Spleen (tissue), 11 donors: Measurements from ENCODE around the gene SIM2. TPM values are rescaled to one million over a fixed set of nuclear protein-coding genes. Genes with fewer than 3 reads are reported as not detected.

Experiments
- DNase-seq: peaks from one replicate; pipeline ENCODE4 v3.0.0-alpha.2; 2020
- H3K27ac ChIP-seq, 8 donors: fragments of 200-600 bp; sonication (generic) in 7 of 8; 1 replicate in 4 of 8; 2 replicates in 4 of 8; pipeline versions ENCODE4 v1.5.0 to v1.8.0; 2016 to 2021; ENCODE audit warnings: inconsistent platforms in 4 of 8, mild to moderate bottlenecking in 4 of 8, moderate library complexity in 1 of 8
- H3K27me3 ChIP-seq, 7 donors: fragments of 200-600 bp; sonication (generic) in 6 of 7; replicated peaks in 1 of 7; 1 replicate in 4 of 7; 2 replicates in 3 of 7; pipeline versions ENCODE4 v1.5.0 to v1.8.0; 2016 to 2021; ENCODE audit warnings: inconsistent platforms in 3 of 7, mild to moderate bottlenecking in 1 of 7
- H3K36me3 ChIP-seq, 6 donors: fragments of 200-600 bp; sonication (generic) in 5 of 6; 1 replicate in 4 of 6; 2 replicates in 2 of 6; pipeline versions ENCODE4 v1.5.0 to v1.8.0; 2016 to 2021; ENCODE audit warnings: inconsistent platforms in 2 of 6
- H3K4me1 ChIP-seq, 6 donors: fragments of 200-600 bp; sonication (generic) in 5 of 6; 1 replicate in 3 of 6; 2 replicates in 3 of 6; pipeline versions ENCODE4 v1.5.0 to v1.8.0; 2016 to 2021; ENCODE audit warnings: inconsistent platforms in 3 of 6
- H3K4me3 ChIP-seq, 8 donors: fragments of 200-600 bp; sonication (generic) in 7 of 8; 1 replicate in 4 of 8; 2 replicates in 4 of 8; pipeline versions ENCODE4 v1.5.0 to v1.8.0; 2016 to 2021; ENCODE audit warnings: inconsistent platforms in 4 of 8, mild to moderate bottlenecking in 4 of 8, moderate library complexity in 2 of 8
- H3K9me3 ChIP-seq, 8 donors: fragments of 200-600 bp; sonication (generic) in 7 of 8; 1 replicate in 4 of 8; 2 replicates in 4 of 8; pipeline versions ENCODE4 v1.5.0 to v1.8.0; 2016 to 2021; ENCODE audit warnings: inconsistent platforms in 4 of 8
- POLR2A ChIP-seq, 3 donors: fragments of 450-650 bp; IDR thresholded peaks; one replicate each; pipeline ENCODE4 v1.5.1; 2017; ENCODE audit warnings: antibody characterized with exemption in 3 of 3, mild to moderate bottlenecking in 1 of 3
- POLR2AphosphoS5 ChIP-seq, 3 donors: sonication (generic); formaldehyde crosslinking; IDR thresholded peaks; one replicate each; pipeline ENCODE4 v1.5.1; 2017; ENCODE audit warnings: antibody characterized with exemption in 3 of 3
- WGBS, 5 donors: extraction: QIAGEN DNeasy Blood & Tissue Kit in 3 of 5; methylation state at CpG; one replicate each; pipeline versions ENCODE4 v1.1.5 to v1.1.7; 2013 to 2018; 5-methylcytosine and 5-hydroxymethylcytosine counted together
- intact Hi-C: fragments of 100-400 bp; cut with DNase I; formaldehyde crosslinking; loops from one replicate; pipeline ENCODE4 v1.15.0; 2023; ENCODE audit warnings: low total_unique reads
- polyA plus RNA-seq, 3 donors: library from polyadenylated mRNA; stranded (reverse); fragments of 200-250 nt; gene quantifications; one replicate each; pipeline ENCODE4 v1.2.1, GENCODE V29; 2013
- total RNA-seq, 7 donors: library from RNA; depleted of rRNA in 3 of 7; stranded (reverse); fragments of >200 nt in 3 of 7; fragmentation: NEBNext Ultra II Directional in 4 of 7; extraction: Animal tissue kit (Norgen Biotek cat#: 25700) in 4 of 7; gene quantifications; one replicate each; pipeline versions ENCODE4 v1.1.0 to v1.2.1, GENCODE V29; 2016 to 2021
- TF ChIP-seq, protein P1 (sequence below), 11 experiments: fragments of 200-600 bp in 7 of 11; fragments of 450-650 bp in 4 of 11; sonication (generic) in 4 of 11; IDR thresholded peaks in 8 of 11; conservative IDR thresholded peaks in 3 of 11; 1 replicate in 7 of 11; 2 replicates in 4 of 11; pipeline versions ENCODE4 v1.4.0 to v1.8.0; 2016 to 2021; ENCODE audit warnings: antibody characterized with exemption in 11 of 11, inconsistent platforms in 4 of 11, mild to moderate bottlenecking in 1 of 11
- donor health status: healthy with polysubstance abuse.
- donor health status: DM: no; HTN: no; CAD: no; lungs with moderate emphysema.
- donor health status: DM: no; HTN: no; CAD: no.
- donor health status: Bipolar disorder and iron deficiency.
- donor health status: healthy.
- donor health status: DM: no; HTN: no; CAD: no.
- donor health status: DM: yes; HTN: yes; CAD: no.

The SIM2 gene
- total and polyA plus RNA-seq, 10 donors = not detected

DNA sequence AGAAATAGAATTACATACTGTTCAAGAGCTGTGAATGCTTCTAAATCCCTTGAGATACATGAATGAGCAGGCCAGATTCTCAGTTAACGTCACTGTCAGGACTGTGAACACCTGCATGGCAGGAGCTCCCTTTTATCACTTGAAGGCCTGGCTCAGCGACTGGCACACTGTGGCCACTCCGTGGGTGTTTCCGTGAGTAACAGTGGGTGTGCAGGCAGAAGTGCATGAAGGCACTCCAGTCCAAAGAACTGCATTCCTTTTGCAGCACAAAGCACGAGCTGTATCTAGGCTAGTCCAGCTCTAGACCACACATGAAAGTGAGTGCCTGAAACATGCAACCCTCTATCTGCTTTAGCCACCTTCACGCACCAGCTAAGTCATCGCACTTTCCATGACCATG is 9.6 kb upstream of the SIM2 start:
- no peak for DNase-seq
- Histone ChIP-seq H3K27ac (no peak overlapping the region), H3K27me3 (peaks cover 0 to 96% (median 59%) of the 10 kb centered on the region in 7 donors), H3K4me1 (peaks cover 0 to 18% (median 11%) of the 10 kb centered on the region in 6 donors), H3K36me3 (no peaks in the 10 kb centered on the region), H3K4me3 (no peak overlapping the region), H3K9me3 (no peaks in the 10 kb centered on the region)
- intact Hi-C loops = no loop called here
- TF ChIP-seq, protein P1, sequence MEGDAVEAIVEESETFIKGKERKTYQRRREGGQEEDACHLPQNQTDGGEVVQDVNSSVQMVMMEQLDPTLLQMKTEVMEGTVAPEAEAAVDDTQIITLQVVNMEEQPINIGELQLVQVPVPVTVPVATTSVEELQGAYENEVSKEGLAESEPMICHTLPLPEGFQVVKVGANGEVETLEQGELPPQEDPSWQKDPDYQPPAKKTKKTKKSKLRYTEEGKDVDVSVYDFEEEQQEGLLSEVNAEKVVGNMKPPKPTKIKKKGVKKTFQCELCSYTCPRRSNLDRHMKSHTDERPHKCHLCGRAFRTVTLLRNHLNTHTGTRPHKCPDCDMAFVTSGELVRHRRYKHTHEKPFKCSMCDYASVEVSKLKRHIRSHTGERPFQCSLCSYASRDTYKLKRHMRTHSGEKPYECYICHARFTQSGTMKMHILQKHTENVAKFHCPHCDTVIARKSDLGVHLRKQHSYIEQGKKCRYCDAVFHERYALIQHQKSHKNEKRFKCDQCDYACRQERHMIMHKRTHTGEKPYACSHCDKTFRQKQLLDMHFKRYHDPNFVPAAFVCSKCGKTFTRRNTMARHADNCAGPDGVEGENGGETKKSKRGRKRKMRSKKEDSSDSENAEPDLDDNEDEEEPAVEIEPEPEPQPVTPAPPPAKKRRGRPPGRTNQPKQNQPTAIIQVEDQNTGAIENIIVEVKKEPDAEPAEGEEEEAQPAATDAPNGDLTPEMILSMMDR (IDR thresholded peaks at IDR 0.05 in 8 of 11, conservative IDR thresholded peaks at IDR 0.05 in 3 of 11) = no peak
- TF ChIP-seq POLR2A (IDR thresholded peaks at IDR 0.05) = no peak
- TF ChIP-seq POLR2AphosphoS5 (IDR thresholded peaks at IDR 0.05) = no peak
- 68 to 86% (median 81%) methylated on average over 7 of the region's 7 CpGs for WGBS, 5 donors

- H3K36me3 ChIP-seq = no peaks in the 10 kb centered on the region
- 13 to 15% (median 14%) methylated on average over 12 of the region's 12 CpGs for WGBS, 5 donors
- peaks cover 0 to 18% (median 12%) of the 10 kb centered on the region in 6 donors for H3K4me1 ChIP-seq
- no peak for DNase-seq
- peaks cover 0 to 98% (median 75%) of the 10 kb centered on the region in 7 donors for H3K27me3 ChIP-seq
- no peaks in the 10 kb centered on the region for H3K9me3 ChIP-seq
- H3K27ac ChIP-seq = no peak overlapping the region
- no peak overlapping the region for H3K4me3 ChIP-seq
- intact Hi-C loops = no loop called here
- TF ChIP-seq, protein P1 (IDR thresholded peaks at IDR 0.05 in 8 of 11, conservative IDR thresholded peaks at IDR 0.05 in 3 of 11) = no peak
- TF ChIP-seq POLR2A (IDR thresholded peaks at IDR 0.05) = no peak
- TF ChIP-seq POLR2AphosphoS5 (IDR thresholded peaks at IDR 0.05) = no peak
These were observed 8.0 kb upstream of the SIM2 start for GRCh38 chr21:36690628-36691554.

GRCh38 chr21:36691555-36692041 is 7.3 kb upstream of the SIM2 start:
- WGBS, 5 donors = 9 to 13% (median 12%) methylated on average over 18 of the region's 18 CpGs
- DNase-seq = no peak
- H3K27me3 ChIP-seq = peaks cover 5 to 98% (median 78%) of the 10 kb centered on the region in 7 donors

More at GRCh38 chr21:36691555-36692041, 7.3 kb upstream of the SIM2 start:
- Histone ChIP-seq H3K4me3 (no peak overlapping the region), H3K4me1 (peaks cover 0 to 26% (median 13%) of the 10 kb centered on the region in 6 donors), H3K36me3 (no peaks in the 10 kb centered on the region), H3K27ac (no peak overlapping the region), H3K9me3 (no peaks in the 10 kb centered on the region)
- intact Hi-C loops = no loop called here
- TF ChIP-seq POLR2A (IDR thresholded peaks at IDR 0.05) (no peak), POLR2AphosphoS5 (IDR thresholded peaks at IDR 0.05) (no peak)
- TF ChIP-seq, protein P1 (IDR thresholded peaks at IDR 0.05 in 8 of 11, conservative IDR thresholded peaks at IDR 0.05 in 3 of 11) = no peak
